BJ (cell line): Measurements from ENCODE around the gene NPTN. TPM values are rescaled to one million over a fixed set of nuclear protein-coding genes. Genes with fewer than 3 reads are reported as not detected.
A peak's percentile ranks its signal among the peaks of the same experiment; 100 is the strongest.
"Not testable (repeated sequence)": the region's sequence is repeated elsewhere in the genome, so short reads cannot be mapped to it uniquely, and the experiment has no call there.

Experiments
- CTCF ChIA-PET: fragments of 350-600 bp; formaldehyde crosslinking; extraction: SDS; loops from one replicate; lab custom pipeline; 2021; ENCODE audit warnings: antibody characterized with exemption, inconsistent platforms; lab: Yijun Ruan, JAX
- POLR2A ChIA-PET: fragments of 300-600 bp; sonication (Branson Sonifier 250); formaldehyde crosslinking; extraction: SDS; loops from one replicate; lab custom pipeline; 2021; ENCODE audit warnings: antibody characterized with exemption; lab: Charles Lee
- DNase-seq: peaks from one replicate; pipeline ENCODE4 v3.0.0-alpha.2; 2011; ENCODE audit warnings: low read depth
- H3K27me3 ChIP-seq: 2 replicates; pipeline ENCODE4 v1.6.0; 2011; ENCODE audit warnings: low read length; ENCODE audit not compliant: control insufficient read depth, insufficient read depth
- H3K36me3 ChIP-seq: 2 replicates; pipeline ENCODE4 v1.5.1; 2011; ENCODE audit warnings: low read length; ENCODE audit not compliant: control insufficient read depth, insufficient read depth
- H3K4me3 ChIP-seq: 2 replicates; pipeline ENCODE4 v1.5.1; 2011; ENCODE audit warnings: low read depth, mild to moderate bottlenecking, control low read depth, low read length
- CTCF ChIP-seq: IDR thresholded peaks from 2 replicates; pipeline ENCODE4 v1.5.1; 2011; ENCODE audit warnings: low read depth, mild to moderate bottlenecking, control low read depth, inconsistent platforms, low read length, moderate library complexity; ENCODE audit not compliant: insufficient read depth
- polyA plus RNA-seq: library from polyadenylated mRNA; depleted of rRNA; stranded (reverse); fragments of >200 nt; gene quantifications from 2 replicates; pipeline ENCODE4 v1.2.3, GENCODE V29; 2011

The NPTN gene
- polyA plus RNA-seq, 1 experiment, result 406 TPM

- TF ChIP-seq CTCF, result no peak
- Histone ChIP-seq H3K4me3 (no peak overlapping the region), H3K36me3 (no peaks in the 10 kb centered on the region), H3K27me3 (no peaks in the 10 kb centered on the region)
- POLR2A ChIA-PET, result no interaction called here
- no peak for DNase-seq
- CTCF ChIA-PET, result no interaction called here
Measured at GRCh38 chr15:73654659-73655058, 21.5 kb upstream of the NPTN start.

GRCh38 chr15:73650416-73651126 is 17.4 kb upstream of the NPTN start:
- Histone ChIP-seq H3K4me3 (no peak overlapping the region), H3K27me3 (no peaks in the 10 kb centered on the region), H3K36me3 (no peaks in the 10 kb centered on the region)
- TF ChIP-seq CTCF, result no peak
- peak; percentile 28 for DNase-seq
- CTCF ChIA-PET, result interaction anchor here (0.7 to 3.0 kb wide), 5 partner anchors 10 to 50 kb away, joined by 3 to 16 read pairs (median 4); no protein-coding TSS in a partner anchor
- POLR2A ChIA-PET, result interaction anchor here (0.6 kb wide), 2 partner anchors 28 to 395 kb away, joined by 4 to 5 read pairs; no protein-coding TSS in a partner anchor

- ChIA-PET POLR2A (no interaction called here), CTCF (interaction anchor here (1.0 kb wide), 1 partner anchor 12 kb away, joined by 4 read pairs; no protein-coding TSS in a partner anchor)
- no peak for TF ChIP-seq CTCF
- H3K36me3 ChIP-seq, result no peaks in the 10 kb centered on the region
- DNase-seq, result no peak
- H3K27me3 ChIP-seq, result no peaks in the 10 kb centered on the region
- H3K4me3 ChIP-seq, result no peak overlapping the region
Measured at GRCh38 chr15:73648014-73648295, 14.8 kb upstream of the NPTN start.

GRCh38 chr15:73647259-73648013 is 14.2 kb upstream of the NPTN start:
- POLR2A ChIA-PET, result no interaction called here
- DNase-seq, result no peak
- Histone ChIP-seq H3K4me3 (no peak overlapping the region), H3K27me3 (no peaks in the 10 kb centered on the region), H3K36me3 (no peaks in the 10 kb centered on the region)
- CTCF ChIA-PET, result interaction anchor here (1.0 kb wide), 2 partner anchors 10 to 12 kb away, joined by 4 read pairs; no protein-coding TSS in a partner anchor
- no peak for TF ChIP-seq CTCF

- H3K4me3 ChIP-seq, POLR2A ChIA-PET, H3K27me3 ChIP-seq, H3K36me3 ChIP-seq: not testable (repeated sequence)
- DNase-seq, result peak; percentile 69
- CTCF ChIA-PET, result interaction anchor here (0.7 to 8.0 kb wide), 5 partner anchors 9 to 334 kb away, joined by 3 to 130 read pairs (median 3); no protein-coding TSS in a partner anchor
Measured at GRCh38 chr15:73639464-73639863, 6.3 kb upstream of the NPTN start.
